Fibroblast of lung (primary cell): Measurements from ENCODE around the gene MOCOS. TPM values are rescaled to one million over a fixed set of nuclear protein-coding genes. Genes with fewer than 3 reads are reported as not detected.

ENCODE experiments used
- DNase-seq, 2 donors: peaks; one replicate each; pipeline versions ENCODE4 v3.0.0 to v3.0.0-alpha.2; 2010; ENCODE audit warnings: low read depth in 2 of 2
- H2AFZ ChIP-seq: 2 replicates; pipeline ENCODE4 v1.5.1; 2012; ENCODE audit warnings: low read length, control low read depth, inconsistent platforms
- H3K27ac ChIP-seq: 2 replicates; pipeline ENCODE4 v1.5.1; 2011; ENCODE audit warnings: low read length, control low read depth; ENCODE audit not compliant: insufficient read depth
- H3K27me3 ChIP-seq: 2 replicates; pipeline ENCODE4 v1.5.1; 2011; ENCODE audit warnings: mild to moderate bottlenecking, low read length; ENCODE audit not compliant: control insufficient read depth, insufficient read depth
- H3K36me3 ChIP-seq: 2 replicates; pipeline ENCODE4 v1.5.1; 2011; ENCODE audit warnings: low read length; ENCODE audit not compliant: control insufficient read depth, insufficient read depth
- H3K4me1 ChIP-seq: 2 replicates; pipeline ENCODE4 v1.5.1; 2011; ENCODE audit warnings: low read length; ENCODE audit not compliant: control insufficient read depth, insufficient read depth; ENCODE audit errors: extremely low read depth
- H3K4me2 ChIP-seq: 2 replicates; pipeline ENCODE4 v1.5.1; 2011; ENCODE audit warnings: low read length, control low read depth; ENCODE audit not compliant: insufficient read depth; ENCODE audit errors: extremely low read depth
- H3K4me3 ChIP-seq, 4 experiments: fragments of 200-600 bp in 1 of 4; sonication (generic) in 1 of 4; replicated peaks in 1 of 4; 2 replicates each; pipeline ENCODE4 v1.5.1; 2011 to 2016; ENCODE audit warnings: low read length in 4 of 4, low read depth in 3 of 4, mild to moderate bottlenecking in 3 of 4, control low read depth in 2 of 4, inconsistent platforms in 1 of 4, mixed read lengths in 1 of 4; ENCODE audit not compliant: insufficient read depth in 1 of 4; ENCODE audit errors: control extremely low read depth in 1 of 4
- H3K79me2 ChIP-seq: 2 replicates; pipeline ENCODE4 v1.5.1; 2012; ENCODE audit warnings: mild to moderate bottlenecking, low read length, inconsistent platforms; ENCODE audit not compliant: control insufficient read depth, insufficient read depth
- H3K9ac ChIP-seq: 2 replicates; pipeline ENCODE4 v1.5.1; 2011; ENCODE audit warnings: mild to moderate bottlenecking, low read length, control low read depth; ENCODE audit not compliant: insufficient read depth
- H3K9me3 ChIP-seq: 2 replicates; pipeline ENCODE4 v1.5.1; 2012; ENCODE audit warnings: low read depth, low read length; ENCODE audit not compliant: control insufficient read depth, insufficient read depth
- H4K20me1 ChIP-seq: 2 replicates; pipeline ENCODE4 v1.5.1; 2011; ENCODE audit warnings: low read length; ENCODE audit not compliant: control insufficient read depth, insufficient read depth; ENCODE audit errors: extremely low read depth
- EZH2 ChIP-seq: IDR thresholded peaks from 2 replicates; pipeline ENCODE4 v1.5.1; 2012; ENCODE audit warnings: low read length, control low read depth, mild to moderate bottlenecking; ENCODE audit errors: missing control alignments
- polyA plus RNA-seq, 2 donors: library from polyadenylated mRNA; depleted of rRNA in 1 of 2; stranded (reverse) in 1 of 2; unstranded in 1 of 2; fragments of >200 nt; gene quantifications; 2 replicates each; pipeline ENCODE4 v1.2.1, GENCODE V29; 2011 to 2012; ENCODE audit warnings: missing spikeins in 1 of 2
- total RNA-seq: library from RNA; depleted of rRNA; stranded (reverse); fragments of >200 nt; gene quantifications from 2 replicates; pipeline ENCODE4 v1.2.1, GENCODE V29; 2014
- TF ChIP-seq, protein P1 (sequence below), 2 donors: IDR thresholded peaks in 1 of 2; conservative IDR thresholded peaks in 1 of 2; 1 replicate in 1 of 2; 2 replicates in 1 of 2; pipeline ENCODE4 v1.5.1; 2011 to 2012; ENCODE audit warnings: low read length in 2 of 2, control low read depth in 1 of 2, inconsistent platforms in 1 of 2, low read depth in 1 of 2, mild to moderate bottlenecking in 1 of 2

Gene MOCOS
- total and polyA plus RNA-seq, 2 donors (not counting 1 experiment from before 2014, with no cell fraction given) = 2.0 to 13.9 TPM

DNA sequence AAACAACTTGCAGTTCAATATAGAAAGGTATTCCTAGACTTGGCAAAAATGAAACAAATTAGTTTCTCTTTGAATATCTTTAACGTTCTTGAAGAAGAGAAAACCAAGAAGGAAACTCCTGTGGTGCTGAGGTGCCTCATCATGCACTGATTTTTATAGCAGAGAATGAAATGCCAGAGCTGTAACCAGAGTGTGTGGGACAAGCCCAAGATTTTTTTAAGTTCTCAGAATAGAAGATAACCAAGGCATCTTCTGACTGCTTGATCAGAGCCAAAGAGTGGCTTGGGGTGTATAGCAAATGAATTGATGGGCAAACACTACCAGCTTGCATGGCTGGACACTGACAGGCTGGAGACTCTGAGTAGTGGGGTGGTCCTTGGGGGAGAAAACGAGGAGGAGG is 118.1 kb downstream of the MOCOS start:
- no peaks in the 10 kb centered on the region for H4K20me1 ChIP-seq
- no peaks in the 10 kb centered on the region for H3K79me2 ChIP-seq
- H2AFZ ChIP-seq = no peak overlapping the region
- H3K4me2 ChIP-seq = no peak overlapping the region
- no peak overlapping the region for H3K27ac ChIP-seq
- peaks cover 9% of the 10 kb centered on the region for H3K4me1 ChIP-seq
- TF ChIP-seq EZH2 = no peak
- TF ChIP-seq, protein P1, sequence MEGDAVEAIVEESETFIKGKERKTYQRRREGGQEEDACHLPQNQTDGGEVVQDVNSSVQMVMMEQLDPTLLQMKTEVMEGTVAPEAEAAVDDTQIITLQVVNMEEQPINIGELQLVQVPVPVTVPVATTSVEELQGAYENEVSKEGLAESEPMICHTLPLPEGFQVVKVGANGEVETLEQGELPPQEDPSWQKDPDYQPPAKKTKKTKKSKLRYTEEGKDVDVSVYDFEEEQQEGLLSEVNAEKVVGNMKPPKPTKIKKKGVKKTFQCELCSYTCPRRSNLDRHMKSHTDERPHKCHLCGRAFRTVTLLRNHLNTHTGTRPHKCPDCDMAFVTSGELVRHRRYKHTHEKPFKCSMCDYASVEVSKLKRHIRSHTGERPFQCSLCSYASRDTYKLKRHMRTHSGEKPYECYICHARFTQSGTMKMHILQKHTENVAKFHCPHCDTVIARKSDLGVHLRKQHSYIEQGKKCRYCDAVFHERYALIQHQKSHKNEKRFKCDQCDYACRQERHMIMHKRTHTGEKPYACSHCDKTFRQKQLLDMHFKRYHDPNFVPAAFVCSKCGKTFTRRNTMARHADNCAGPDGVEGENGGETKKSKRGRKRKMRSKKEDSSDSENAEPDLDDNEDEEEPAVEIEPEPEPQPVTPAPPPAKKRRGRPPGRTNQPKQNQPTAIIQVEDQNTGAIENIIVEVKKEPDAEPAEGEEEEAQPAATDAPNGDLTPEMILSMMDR (conservative IDR thresholded peaks at IDR 0.05 in 1 of 2, IDR thresholded peaks at IDR 0.05 in 1 of 2; ENCODE audit: low read depth in 1 of 2, low read length in 2 of 2) = no peak
- H3K27me3 ChIP-seq = no peaks in the 10 kb centered on the region
- H3K36me3 ChIP-seq = no peaks in the 10 kb centered on the region
- DNase-seq = no peak
- H3K9ac ChIP-seq = no peak overlapping the region
- H3K9me3 ChIP-seq = no peaks in the 10 kb centered on the region
- H3K4me3 ChIP-seq = no peak overlapping the region

- H3K36me3 ChIP-seq = no peaks in the 10 kb centered on the region
- H2AFZ ChIP-seq = no peak overlapping the region
- no peaks in the 10 kb centered on the region for H3K27me3 ChIP-seq
- peaks cover 9% of the 10 kb centered on the region for H3K4me1 ChIP-seq
- no peak overlapping the region for H3K4me2 ChIP-seq
- H3K79me2 ChIP-seq = no peaks in the 10 kb centered on the region
- H3K4me3 ChIP-seq = no peak overlapping the region
- TF ChIP-seq, protein P1 (conservative IDR thresholded peaks at IDR 0.05 in 1 of 2, IDR thresholded peaks at IDR 0.05 in 1 of 2; ENCODE audit: low read depth in 1 of 2, low read length in 2 of 2) = no peak
- no peak for TF ChIP-seq EZH2
- DNase-seq = peak in 1 of 2 donors; percentile 69
- no peaks in the 10 kb centered on the region for H3K9me3 ChIP-seq
- H3K9ac ChIP-seq = no peak overlapping the region
- H4K20me1 ChIP-seq = no peaks in the 10 kb centered on the region
- no peak overlapping the region for H3K27ac ChIP-seq
Observed at GRCh38 chr18:36307513-36307912, 120.2 kb downstream of the MOCOS start.

DNA sequence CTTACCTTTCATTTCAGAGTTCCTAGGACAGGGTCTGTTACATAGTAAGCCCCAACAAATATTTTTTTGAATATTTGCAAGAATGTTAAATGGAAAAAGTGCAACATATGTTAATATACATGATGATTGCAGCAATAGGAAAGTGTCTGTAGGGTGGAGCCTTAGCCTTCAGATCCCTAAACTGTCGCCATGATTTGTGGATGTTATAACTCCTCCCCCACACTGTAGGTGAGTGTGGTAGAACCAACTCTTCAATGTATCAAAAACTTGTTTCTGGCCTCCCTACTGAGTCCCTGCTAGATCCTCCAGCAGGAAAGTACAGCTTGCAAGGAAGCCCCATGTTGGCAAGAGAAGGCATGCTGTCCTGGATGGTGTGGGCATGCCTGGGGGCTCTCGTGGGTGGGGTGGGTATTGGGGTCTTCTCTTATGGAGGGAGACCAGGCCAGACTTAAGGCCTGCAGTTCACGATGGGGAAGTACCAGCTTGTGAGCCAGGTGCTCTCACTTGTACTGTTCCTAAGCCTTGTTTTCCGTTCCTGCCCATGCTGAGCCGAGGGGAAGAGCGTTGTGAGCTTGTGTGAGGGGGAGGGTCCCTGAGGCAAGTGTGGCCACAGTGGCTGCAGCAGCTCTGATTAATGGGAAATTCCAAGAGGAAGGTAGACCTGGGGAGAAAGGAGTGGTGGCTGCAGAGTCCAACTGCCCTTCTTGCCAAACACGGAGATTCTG is 121.6 kb downstream of the MOCOS start:
- no peak overlapping the region for H2AFZ ChIP-seq
- H3K4me3 ChIP-seq = no peak overlapping the region
- no peak for DNase-seq
- no peak overlapping the region for H3K27ac ChIP-seq
- no peaks in the 10 kb centered on the region for H3K79me2 ChIP-seq
- no peaks in the 10 kb centered on the region for H4K20me1 ChIP-seq
- H3K4me1 ChIP-seq = peaks cover 9% of the 10 kb centered on the region
- no peaks in the 10 kb centered on the region for H3K9me3 ChIP-seq
- TF ChIP-seq, protein P1 (conservative IDR thresholded peaks at IDR 0.05 in 1 of 2, IDR thresholded peaks at IDR 0.05 in 1 of 2; ENCODE audit: low read depth in 1 of 2, low read length in 2 of 2) = no peak
- no peak for TF ChIP-seq EZH2
- H3K27me3 ChIP-seq = no peaks in the 10 kb centered on the region
- no peak overlapping the region for H3K9ac ChIP-seq
- peak overlapping the region; percentile 1 for H3K4me2 ChIP-seq
- H3K36me3 ChIP-seq = no peaks in the 10 kb centered on the region
